Measurements from ENCODE around the gene TYW1.
A peak's percentile ranks its signal among the peaks of the same experiment; 100 is the strongest.
"Not testable (repeated sequence)": the region's sequence is repeated elsewhere in the genome, so short reads cannot be mapped to it uniquely, and the experiment has no call there.

TYW1 gene, protein sequence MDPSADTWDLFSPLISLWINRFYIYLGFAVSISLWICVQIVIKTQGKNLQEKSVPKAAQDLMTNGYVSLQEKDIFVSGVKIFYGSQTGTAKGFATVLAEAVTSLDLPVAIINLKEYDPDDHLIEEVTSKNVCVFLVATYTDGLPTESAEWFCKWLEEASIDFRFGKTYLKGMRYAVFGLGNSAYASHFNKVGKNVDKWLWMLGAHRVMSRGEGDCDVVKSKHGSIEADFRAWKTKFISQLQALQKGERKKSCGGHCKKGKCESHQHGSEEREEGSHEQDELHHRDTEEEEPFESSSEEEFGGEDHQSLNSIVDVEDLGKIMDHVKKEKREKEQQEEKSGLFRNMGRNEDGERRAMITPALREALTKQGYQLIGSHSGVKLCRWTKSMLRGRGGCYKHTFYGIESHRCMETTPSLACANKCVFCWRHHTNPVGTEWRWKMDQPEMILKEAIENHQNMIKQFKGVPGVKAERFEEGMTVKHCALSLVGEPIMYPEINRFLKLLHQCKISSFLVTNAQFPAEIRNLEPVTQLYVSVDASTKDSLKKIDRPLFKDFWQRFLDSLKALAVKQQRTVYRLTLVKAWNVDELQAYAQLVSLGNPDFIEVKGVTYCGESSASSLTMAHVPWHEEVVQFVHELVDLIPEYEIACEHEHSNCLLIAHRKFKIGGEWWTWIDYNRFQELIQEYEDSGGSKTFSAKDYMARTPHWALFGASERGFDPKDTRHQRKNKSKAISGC

DNA sequence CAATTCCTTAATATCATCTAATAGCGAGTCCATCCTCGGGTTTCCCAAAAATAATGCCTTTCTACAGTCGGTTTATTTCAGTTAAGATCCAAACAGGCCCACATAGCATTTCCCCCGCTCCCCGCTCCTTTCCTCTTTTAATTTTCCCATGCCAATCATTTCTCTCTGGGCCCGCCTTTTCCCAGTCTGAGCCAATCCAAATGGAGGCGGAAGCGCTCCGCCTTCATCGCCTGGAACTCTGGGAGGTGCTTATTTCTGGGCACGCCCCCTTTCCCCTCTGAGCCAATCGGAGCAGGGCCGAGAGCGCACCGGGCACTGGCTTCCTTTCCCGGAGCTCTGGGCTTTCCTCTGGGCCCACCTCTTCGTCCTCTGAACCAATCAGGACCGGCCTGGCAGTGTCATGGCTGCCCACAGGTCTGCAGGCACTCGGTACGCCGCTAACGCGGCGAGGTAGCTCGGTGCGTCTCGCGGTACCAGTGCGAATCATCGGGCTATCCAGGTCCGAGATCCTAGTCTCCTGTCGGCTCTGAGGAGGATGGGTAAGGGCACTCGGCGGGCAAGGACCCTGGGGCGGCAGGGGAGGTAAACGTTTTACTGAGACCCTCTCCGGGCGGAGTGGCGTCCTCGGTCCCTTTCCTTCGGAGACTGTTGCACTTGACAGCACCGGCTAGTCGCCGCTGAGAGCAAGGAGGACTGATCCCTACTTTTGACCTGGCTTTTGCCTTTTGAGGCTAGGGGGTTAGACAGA is at the start of gene TYW1:
TYW1 (plus strand) TSS at position 390 of the 748 bp plus-strand sequence; CDS start at position 536, 146 bp downstream.
- peak; percentile 99 for DNase-seq

DNA sequence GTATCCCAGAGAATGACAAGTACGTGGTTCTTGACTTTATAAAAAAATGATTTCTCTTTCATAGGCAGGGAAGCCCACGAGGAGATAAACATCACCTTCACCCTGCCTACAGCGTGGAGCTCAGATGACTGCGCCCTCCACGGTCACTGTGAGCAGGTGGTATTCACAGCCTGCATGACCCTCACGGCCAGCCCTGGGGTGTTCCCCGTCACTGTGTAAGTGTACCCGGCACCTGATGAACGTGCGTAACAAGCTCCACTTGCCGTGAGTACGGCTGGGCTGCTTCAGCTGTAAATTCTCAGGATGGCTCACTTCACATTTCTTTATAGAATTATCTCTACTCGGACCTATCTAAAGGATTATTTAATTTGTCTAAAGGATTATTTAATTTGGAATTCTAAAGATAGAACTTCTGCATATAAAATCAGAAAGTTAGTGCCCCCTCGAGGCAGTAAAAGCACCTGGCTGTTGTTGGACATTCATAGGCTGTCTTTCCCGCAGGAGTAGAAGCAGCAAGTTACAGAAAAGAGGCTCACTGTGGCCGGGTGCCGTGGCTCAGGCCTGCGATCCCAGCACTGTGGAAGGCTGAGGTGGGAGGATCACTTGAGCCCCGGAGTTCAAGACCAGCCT is 48.0 kb upstream of the TYW1 start:
- no peak for DNase-seq

DNA sequence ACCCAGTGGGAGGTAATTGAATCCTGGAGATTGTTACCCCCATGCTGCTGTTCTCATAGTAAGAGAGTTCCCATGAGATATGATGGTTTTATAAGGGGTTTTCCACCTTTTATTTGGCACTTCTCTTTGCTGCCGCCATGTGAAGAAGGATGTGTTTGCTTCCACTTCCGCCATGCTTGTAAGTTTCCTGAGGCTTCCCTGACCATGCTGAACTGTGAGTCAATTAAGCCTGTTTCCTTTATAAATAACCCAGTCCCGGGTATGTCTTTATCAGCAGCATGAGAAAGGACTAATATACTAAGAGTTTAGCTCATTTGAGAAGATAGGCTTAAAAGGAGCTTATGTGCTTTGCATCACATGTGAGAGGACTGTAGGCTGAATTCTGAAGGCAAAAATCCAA is 46.3 kb upstream of the TYW1 start:
- DNase-seq = no peak

DNA sequence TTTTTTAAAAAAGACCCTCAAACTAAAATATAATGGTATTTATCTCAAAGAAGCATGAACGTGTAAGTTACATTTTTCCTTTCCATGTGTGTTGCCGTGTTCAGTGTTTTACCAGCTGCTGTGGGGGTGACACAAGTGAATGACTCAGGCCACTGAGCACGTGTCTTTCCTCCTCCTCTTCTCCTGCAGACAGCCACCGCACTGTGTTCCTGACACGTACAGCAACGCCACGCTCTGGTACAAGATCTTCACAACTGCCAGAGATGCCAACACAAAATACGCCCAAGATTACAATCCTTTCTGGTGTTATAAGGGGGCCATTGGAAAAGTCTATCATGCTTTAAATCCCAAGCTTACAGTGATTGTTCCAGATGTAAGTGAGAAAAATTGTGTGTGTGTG is 45.9 kb upstream of the TYW1 start:
- DNase-seq = no peak

DNA sequence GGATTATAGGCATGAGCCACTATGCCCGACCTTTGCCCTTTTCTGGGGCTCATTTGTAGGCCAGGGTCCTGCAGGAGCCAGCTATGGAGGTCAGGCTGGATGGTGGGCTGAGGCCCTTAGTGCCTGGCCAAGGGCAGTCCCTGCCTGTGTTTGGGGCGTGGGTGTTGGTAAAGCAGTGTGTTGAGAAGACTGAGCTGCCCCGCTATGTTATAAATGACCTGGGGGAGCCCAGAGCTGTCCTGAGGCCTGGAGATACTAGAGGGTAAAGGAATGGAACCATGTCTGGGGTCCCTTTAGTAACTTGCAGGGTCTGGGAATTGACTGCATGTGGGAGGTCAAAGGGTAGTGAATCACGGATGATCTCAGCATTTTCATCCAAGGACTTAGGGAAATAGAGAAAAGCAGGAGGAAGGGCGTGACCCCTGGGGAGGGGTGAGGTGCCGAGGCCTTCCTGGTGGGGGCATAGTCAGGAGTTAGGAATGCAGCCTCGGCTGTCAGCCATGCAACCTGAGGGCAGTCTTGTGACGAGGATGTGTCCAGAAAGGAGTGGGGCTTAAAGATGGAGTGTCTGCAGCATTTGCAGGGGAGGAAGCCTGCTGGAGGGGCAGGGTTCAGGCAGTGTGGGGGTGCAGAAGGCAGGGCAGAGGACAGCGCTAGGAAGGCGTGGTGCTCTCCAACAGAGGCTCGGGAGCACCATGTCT is 44.1 kb upstream of the TYW1 start:
- no peak for DNase-seq

DNA sequence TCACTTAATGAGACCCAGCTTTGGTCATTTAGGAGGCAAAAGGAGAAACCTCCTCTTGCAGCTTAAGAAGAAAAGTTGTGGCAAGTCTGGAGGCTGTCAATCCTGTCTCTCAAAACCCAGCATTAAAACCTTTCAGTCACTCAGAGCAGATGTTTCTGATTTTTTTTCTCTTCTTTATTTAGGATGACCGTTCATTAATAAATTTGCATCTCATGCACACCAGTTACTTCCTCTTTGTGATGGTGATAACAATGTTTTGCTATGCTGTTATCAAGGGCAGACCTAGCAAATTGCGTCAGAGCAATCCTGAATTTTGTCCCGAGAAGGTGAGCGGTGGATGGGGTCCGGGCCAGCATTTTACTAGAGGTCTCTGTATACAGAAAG is 43.6 kb upstream of the TYW1 start:
- no peak for DNase-seq

DNA sequence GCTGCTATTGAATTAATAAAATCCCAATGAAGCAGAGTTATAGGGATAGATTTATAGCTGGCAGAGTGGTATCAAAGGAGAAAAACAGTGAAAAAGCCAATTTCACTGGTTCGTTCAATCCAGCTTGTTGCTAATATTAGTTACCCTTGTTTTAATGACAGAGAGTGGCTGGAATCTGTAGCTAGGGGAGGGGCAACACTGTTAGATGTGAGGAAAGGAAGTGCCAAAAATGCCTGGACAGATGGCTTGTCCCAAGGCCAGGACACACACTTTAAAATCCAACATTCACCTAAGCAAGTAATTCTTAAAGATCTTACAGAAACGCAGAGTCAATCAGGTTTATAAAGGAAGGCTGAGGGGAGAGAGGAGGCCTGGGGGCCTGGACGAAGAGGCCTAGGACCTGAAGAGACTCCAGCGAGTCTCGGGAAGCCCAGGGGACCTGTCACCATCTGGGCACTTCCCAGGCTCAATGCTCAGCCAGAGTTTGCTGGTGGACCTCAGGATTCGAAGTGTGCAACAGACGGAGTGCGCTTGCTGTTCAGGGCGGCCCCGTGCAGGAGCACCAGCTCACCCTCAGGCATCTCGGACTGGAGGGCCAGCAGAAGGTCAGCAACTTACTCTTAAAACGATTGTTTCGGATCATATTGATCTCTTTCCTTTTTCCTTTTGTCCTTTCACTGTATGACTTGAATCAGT is 38.9 kb upstream of the TYW1 start:
- DNase-seq = no peak

DNA sequence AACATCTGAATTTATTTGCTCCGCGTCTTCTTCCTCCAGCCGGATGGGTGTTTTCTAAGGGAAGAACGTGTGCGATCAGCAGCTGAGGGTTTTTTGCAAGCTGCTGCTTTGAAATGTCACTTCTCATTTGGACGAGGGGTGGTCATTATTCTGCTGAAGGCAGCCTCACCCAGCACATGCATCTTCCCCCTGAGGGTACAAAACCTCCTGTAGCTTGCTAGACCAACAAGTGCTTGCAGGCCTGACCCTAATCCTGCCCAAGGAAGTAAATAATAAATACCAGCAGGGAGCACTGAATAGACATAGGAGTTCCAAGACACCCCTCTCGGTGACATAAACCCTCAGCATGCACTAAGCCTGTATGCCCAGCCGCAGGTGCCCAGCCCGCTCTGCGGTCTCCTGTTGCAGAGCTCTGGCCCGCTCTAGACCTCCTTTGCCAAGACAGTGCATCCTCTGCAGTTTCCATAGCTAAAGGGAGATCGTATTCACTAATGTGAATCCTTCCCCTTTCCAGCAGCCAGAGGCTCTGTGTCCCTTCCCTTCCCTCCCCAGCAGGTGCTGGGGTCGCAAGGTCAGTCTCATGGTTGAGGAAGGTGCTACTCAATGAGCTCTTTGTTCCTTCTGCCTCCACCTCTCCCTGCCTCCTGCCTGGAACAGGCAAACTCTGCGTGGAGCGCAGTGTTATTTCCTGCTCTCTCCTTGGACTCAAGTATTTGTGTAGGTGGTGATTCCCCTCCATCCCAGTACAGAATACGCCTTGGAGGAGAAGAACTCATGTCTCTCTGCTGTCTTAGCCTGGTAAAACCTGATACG is 37.9 kb upstream of the TYW1 start:
- DNase-seq = no peak

DNA sequence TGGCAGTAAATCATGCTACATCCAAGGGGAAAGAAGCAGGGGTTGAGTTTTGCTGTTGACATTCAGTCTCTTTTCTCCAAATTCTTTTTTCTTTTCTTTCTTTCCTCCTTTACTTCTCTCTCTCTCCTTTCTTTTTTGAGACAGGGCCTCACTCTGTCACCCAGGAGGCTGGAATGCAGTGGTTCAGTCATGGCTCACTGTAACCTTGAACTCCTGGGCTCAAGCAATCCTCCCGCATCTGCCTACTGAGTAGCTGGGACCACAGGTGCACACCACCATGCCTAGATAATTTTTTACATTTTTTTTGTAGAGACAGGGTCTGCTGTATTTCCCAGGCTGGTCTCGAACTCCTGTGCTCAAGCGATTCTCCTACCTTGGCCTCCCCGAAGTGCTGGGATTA is 36.4 kb upstream of the TYW1 start:
- DNase-seq = no peak

DNA sequence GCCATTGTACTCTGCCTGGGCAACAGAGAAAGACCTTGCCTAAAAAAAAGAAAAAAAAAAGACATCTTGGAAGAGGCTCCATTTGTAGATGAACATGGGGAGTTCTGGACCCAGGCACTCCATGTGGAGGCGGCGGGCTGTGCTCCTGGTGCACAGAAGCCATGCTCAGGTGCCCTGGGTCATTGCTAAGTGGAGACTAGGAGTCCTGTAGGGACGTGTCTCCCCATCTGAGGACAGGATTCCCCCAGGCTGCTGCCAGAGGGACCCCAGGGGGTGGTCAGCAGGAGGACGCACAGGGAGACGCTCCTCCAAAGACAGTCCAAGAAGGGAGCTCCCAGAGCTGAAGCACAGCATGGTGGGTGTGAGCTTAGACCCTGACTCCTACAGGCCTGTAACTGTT is 35.5 kb upstream of the TYW1 start:
- no peak for DNase-seq

DNA sequence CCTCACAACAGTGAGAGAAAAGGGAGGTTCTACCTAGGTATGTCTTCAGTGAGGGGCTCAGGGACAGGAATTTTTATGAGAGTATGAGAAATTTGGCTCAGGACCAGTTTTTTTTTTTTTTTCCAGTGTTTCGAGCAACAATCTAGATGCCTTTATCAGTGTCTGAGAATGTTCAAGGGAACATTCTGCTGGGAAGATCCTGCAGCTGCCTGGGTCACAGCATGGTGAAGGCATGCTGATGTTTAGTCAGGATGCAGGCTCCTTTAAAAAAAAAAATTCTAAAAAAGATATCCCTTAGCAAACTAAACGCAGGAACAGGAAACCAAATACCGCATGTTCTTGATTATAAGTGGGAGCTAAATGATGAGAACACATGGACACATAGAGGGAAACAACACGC is 32.2 kb upstream of the TYW1 start:
- DNase-seq = peak; percentile 12

DNA sequence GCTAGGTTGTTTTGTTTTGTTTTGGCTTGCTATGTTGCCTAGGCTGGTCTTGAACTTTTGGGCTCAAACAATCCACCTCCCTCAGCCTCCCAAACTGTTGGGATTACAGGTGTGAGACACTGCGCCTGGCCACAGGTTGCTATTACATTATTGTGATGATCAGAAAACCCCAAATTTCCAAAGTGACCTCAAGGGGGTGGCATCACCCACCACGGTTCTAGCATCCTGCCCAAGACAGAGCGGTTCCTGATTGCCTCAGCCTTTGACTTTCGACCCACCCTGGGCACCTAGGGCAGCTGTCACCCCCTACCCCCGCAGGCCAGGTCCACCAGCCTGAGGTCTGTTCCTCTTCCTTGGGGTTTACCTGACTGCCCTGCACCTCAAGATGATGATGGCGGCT is 29.6 kb upstream of the TYW1 start:
- peak; percentile 12 for DNase-seq

DNA sequence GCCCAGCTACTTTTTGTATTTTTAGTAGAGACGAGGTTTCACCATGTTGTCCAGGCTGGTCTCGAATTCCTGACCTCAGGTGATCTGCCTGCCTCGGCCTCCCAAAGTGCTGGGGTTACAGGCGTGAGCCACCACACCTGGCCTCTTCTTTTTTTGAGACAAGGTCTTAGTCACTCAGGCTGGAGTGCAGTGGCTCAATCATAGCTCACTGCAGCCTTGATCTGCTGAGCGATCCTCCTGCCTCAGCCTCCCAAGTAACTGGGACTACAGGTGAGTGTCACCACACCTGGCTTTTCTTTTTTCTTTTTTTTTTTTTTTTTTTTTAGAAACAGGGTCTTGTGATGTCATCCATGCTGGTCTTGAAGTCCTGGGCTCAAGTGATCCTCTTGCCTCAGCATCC is 27.6 kb upstream of the TYW1 start:
- DNase-seq = not testable (repeated sequence)

DNA sequence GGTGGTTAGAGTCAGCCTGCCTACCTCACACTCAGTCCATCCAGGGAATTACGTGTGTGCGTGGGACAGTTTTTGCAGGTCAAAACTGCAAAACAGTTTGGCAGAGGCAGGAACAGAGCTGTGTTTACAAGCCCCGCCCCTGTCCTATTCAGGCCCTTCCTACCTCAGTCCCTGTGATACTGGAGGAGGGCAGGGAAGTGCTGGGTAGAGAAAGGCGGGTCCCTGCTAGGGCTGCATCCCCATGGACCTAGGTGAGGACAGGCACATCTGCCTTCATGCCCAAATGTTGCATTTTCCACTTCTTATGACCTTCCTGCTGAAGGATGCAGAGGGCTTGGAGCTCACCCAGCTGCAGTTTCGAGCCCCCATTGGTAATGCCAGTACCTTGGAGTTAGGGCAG is 26.3 kb upstream of the TYW1 start:
- no peak for DNase-seq

DNA sequence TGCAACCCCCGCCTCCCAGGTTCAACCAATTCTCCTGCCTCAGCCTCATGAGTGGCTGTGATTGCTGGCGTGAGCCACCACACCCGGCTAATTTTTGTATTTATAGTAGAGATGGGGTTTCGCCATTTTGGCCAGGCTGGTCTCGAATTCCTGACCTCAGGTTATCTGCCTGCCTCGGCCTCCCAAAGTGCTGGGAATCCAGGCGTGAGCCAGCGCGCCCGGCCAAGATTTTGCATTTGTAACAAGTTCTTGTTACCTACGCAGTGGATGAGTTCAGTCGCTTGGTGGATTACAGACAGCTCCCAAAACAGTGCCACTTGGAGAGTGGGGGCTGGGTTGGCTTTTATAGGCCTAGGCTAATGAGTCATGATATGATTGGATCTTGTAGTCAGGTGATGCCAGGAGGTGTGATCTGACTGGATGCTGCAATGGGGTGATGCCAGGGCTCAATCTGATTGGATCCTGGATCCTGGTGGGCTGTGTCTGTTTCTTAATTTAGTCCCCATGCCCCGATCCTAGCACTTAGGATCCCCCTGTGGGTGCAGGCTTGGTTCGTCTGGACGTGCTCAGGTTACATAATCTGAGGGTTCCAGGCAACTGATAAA is 21.5 kb upstream of the TYW1 start:
- peak; percentile 35 for DNase-seq

DNA sequence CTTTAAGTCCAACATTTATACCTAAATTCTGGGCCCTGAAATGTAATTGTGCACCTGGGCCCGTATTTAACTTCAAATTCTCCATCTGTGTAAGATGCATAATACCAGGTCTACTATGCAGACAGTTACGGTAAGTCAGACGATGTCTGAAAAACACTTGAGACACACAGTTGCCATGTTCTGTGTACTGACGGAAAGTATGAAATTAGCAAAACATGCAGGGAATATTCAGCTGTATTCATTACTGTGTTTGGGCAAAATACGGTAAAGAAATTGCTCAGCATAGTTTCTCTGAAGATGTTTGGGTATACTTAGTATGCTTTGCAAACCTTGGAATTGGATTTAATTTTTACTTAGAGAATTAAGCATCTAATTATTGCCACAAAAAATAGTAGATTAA is 18.3 kb upstream of the TYW1 start:
- not testable (repeated sequence) for DNase-seq

DNA sequence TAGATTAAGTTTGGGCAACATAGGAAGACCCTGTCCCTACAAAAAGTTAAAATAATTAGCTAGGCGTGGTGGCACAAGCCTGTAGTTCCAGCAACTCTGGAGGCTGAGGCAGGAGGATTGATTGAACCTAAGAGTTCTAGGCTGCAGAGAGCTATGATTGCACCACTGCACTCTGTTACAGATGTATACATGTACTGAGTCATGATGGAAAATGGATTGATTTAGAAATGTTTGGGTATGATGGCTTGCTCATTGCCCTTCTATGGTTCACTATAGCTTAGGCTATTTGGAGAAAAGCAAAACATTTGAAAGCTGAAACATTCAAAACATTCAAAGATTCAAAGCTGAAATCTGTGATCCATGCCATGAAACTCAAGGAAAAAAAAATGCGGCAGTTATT is 17.6 kb upstream of the TYW1 start:
- DNase-seq = not testable (repeated sequence)

DNA sequence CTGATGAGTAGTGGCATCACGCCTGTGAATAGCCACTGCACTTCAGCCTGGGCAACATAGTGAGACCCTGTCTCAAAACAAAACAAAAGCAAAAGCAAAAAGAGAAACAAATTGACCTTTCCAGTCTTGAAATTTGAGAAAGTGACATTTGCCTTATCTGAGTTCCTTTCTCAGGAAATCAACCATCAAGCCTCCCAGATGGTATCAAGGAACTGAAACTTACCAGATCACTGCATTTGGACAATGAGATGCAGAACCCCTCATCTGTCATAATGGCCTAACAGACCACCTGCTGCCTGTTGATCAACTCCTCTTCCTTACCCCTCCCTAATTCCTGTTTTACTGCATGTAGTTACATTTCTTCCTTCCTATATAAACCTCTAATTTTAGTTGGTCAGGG is 16.3 kb upstream of the TYW1 start:
- not testable (repeated sequence) for DNase-seq

DNA sequence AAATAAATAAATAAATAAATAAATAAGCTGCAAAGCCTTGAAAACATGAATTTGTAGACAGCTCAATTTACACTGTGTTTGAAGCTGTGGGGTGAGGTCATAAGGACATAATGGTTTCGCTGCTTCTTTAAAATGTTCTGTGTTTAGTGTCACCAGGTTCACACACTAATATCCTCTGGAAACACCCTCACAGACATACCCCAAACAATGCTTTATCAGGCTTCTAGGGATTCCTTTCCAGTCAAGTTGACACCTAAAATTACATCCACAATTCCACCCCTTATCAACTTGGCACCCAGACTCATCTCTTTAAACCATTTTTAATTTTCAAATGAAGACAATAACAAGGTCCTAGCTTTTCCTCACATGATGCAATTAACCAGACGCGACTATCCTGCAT is 7.1 kb upstream of the TYW1 start:
- not testable (repeated sequence) for DNase-seq

DNA sequence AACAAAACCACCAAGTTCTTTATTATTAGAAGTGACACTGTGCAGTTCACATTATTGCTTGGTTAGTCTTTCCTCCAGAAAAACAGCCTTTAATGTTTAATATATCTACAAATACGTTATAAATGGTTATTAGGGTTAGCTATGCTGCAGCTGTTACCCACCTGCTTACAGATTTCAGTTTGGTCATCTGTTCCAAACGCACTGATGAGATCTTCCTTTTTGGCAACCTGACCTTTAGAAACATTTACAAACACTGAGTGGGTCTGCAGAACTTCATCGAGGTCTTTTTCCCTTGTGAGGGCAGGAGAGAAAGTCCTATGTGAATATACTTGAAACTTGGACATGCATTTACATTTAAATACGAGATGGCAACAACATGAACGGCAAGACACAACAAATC is 2.6 kb upstream of the TYW1 start:
- DNase-seq = not testable (repeated sequence)

DNA sequence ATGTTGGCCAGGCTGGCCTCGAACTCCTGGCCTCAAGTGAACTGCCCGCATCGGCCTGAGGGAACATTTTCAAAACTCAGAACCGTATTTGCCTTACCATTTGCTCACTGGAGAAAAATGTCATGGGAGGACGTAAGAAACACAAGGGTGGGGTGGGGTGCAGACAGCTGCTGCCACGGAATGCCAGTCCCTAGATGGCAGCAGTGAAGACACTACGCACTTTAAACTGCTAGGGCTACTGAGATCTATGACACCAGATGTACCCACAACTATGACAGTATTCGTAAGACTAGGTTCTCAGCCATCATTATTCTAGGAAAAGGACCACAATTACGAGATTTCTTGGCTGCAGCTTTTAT is 2.0 kb upstream of the TYW1 start:
- peak; percentile 84 for DNase-seq

Data from hematopoietic multipotent progenitor cell treated with erythropoietin and hydrocortisone succinate and interleukin-3 and kit ligand, for 6 days (in vitro differentiated cells).